OCI-LY1 (cell line): ENCODE measurements around the gene PIGT.

Source experiments
- CTCF ChIP-seq: fragments of 200-600 bp; sonication (generic), shearing (Covaris generic); IDR thresholded peaks from 2 replicates; pipeline ENCODE4 v1.5.1; 2017; ENCODE audit warnings: mild to moderate bottlenecking, antibody characterized with exemption, low read length, moderate library complexity, mixed read lengths
- EZH2 ChIP-seq: fragments of 200-600 bp; sonication (generic), shearing (Covaris generic); IDR thresholded peaks from 2 replicates; pipeline ENCODE4 v1.8.0; 2017; ENCODE audit warnings: borderline replicate concordance, mixed run types, mild to moderate bottlenecking, antibody characterized with exemption, low read length, moderate library complexity, mixed read lengths

- no peak for TF ChIP-seq CTCF
- no peak for TF ChIP-seq EZH2
These were observed 6.2 kb upstream of the PIGT start for GRCh38 chr20:45409521-45410272.
